ENCODE results near the gene MARCHF9. TPM values are rescaled to one million over a fixed set of nuclear protein-coding genes. Genes with fewer than 3 reads are reported as not detected.

Gene MARCHF9
- total RNA-seq, 1 experiment from 2014 or later: 6.2 TPM

- Mint-ChIP-seq H3K4me1 (peaks cover 6% of the 10 kb centered on the region; the same call in 1 of the 2 replicates), H3K27me3 (ENCODE audit: low read depth) (peaks cover 16% of the 10 kb centered on the region), H3K36me3 (peaks cover 6% of the 10 kb centered on the region; the same call in 1 of the 2 replicates), H3K9me3 (no peaks in the 10 kb centered on the region), H3K4me3 (no peak overlapping the region), H3K27ac (no peak overlapping the region)
- DNase-seq (ENCODE audit: low spot score): no peak
- ChIA-PET CTCF (interaction anchor here (0.9 to 2.0 kb wide), 4 partner anchors 9 to 142 kb away, joined by 3 to 8 read pairs (median 4); partner anchors contain the start of gene B4GALNT1), POLR2A (no interaction called here)
- ATAC-seq: no peak
- TF ChIP-seq, protein P1, sequence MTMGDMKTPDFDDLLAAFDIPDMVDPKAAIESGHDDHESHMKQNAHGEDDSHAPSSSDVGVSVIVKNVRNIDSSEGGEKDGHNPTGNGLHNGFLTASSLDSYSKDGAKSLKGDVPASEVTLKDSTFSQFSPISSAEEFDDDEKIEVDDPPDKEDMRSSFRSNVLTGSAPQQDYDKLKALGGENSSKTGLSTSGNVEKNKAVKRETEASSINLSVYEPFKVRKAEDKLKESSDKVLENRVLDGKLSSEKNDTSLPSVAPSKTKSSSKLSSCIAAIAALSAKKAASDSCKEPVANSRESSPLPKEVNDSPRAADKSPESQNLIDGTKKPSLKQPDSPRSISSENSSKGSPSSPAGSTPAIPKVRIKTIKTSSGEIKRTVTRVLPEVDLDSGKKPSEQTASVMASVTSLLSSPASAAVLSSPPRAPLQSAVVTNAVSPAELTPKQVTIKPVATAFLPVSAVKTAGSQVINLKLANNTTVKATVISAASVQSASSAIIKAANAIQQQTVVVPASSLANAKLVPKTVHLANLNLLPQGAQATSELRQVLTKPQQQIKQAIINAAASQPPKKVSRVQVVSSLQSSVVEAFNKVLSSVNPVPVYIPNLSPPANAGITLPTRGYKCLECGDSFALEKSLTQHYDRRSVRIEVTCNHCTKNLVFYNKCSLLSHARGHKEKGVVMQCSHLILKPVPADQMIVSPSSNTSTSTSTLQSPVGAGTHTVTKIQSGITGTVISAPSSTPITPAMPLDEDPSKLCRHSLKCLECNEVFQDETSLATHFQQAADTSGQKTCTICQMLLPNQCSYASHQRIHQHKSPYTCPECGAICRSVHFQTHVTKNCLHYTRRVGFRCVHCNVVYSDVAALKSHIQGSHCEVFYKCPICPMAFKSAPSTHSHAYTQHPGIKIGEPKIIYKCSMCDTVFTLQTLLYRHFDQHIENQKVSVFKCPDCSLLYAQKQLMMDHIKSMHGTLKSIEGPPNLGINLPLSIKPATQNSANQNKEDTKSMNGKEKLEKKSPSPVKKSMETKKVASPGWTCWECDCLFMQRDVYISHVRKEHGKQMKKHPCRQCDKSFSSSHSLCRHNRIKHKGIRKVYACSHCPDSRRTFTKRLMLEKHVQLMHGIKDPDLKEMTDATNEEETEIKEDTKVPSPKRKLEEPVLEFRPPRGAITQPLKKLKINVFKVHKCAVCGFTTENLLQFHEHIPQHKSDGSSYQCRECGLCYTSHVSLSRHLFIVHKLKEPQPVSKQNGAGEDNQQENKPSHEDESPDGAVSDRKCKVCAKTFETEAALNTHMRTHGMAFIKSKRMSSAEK (CRISPR knock-in tag; IDR thresholded peaks at IDR 0.05; ENCODE audit: borderline replicate concordance): no peak
- TF ChIP-seq, protein P2, sequence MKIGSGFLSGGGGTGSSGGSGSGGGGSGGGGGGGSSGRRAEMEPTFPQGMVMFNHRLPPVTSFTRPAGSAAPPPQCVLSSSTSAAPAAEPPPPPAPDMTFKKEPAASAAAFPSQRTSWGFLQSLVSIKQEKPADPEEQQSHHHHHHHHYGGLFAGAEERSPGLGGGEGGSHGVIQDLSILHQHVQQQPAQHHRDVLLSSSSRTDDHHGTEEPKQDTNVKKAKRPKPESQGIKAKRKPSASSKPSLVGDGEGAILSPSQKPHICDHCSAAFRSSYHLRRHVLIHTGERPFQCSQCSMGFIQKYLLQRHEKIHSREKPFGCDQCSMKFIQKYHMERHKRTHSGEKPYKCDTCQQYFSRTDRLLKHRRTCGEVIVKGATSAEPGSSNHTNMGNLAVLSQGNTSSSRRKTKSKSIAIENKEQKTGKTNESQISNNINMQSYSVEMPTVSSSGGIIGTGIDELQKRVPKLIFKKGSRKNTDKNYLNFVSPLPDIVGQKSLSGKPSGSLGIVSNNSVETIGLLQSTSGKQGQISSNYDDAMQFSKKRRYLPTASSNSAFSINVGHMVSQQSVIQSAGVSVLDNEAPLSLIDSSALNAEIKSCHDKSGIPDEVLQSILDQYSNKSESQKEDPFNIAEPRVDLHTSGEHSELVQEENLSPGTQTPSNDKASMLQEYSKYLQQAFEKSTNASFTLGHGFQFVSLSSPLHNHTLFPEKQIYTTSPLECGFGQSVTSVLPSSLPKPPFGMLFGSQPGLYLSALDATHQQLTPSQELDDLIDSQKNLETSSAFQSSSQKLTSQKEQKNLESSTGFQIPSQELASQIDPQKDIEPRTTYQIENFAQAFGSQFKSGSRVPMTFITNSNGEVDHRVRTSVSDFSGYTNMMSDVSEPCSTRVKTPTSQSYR (CRISPR knock-in tag; IDR thresholded peaks at IDR 0.05): no peak
- TF ChIP-seq NR2C2 (CRISPR knock-in tag; IDR thresholded peaks at IDR 0.05): no peak
- no peak for TF ChIP-seq TEAD4 (CRISPR knock-in tag; IDR thresholded peaks at IDR 0.05)
- TF ChIP-seq ARID4B (CRISPR knock-in tag; IDR thresholded peaks at IDR 0.05; ENCODE audit: borderline replicate concordance): no peak
- TF ChIP-seq TEAD1 (CRISPR knock-in tag; IDR thresholded peaks at IDR 0.05): no peak
- TF ChIP-seq HMGA2 (CRISPR knock-in tag; IDR thresholded peaks at IDR 0.05): no peak
- TF ChIP-seq CREB1 (CRISPR knock-in tag; IDR thresholded peaks at IDR 0.05): no peak
- no peak for TF ChIP-seq ZNF671 (CRISPR knock-in tag; IDR thresholded peaks at IDR 0.05)
- no peak for TF ChIP-seq JAZF1 (CRISPR knock-in tag; IDR thresholded peaks at IDR 0.05)
- TF ChIP-seq SMAD4 (CRISPR knock-in tag; IDR thresholded peaks at IDR 0.05): no peak
- TF ChIP-seq IRF2 (CRISPR knock-in tag; IDR thresholded peaks at IDR 0.05; ENCODE audit: borderline replicate concordance, low read depth): no peak
- TF ChIP-seq CREM (CRISPR knock-in tag; IDR thresholded peaks at IDR 0.05): no peak
- no peak for TF ChIP-seq KAT7 (CRISPR knock-in tag; IDR thresholded peaks at IDR 0.05; ENCODE audit: borderline replicate concordance)
- TF ChIP-seq, protein P3, sequence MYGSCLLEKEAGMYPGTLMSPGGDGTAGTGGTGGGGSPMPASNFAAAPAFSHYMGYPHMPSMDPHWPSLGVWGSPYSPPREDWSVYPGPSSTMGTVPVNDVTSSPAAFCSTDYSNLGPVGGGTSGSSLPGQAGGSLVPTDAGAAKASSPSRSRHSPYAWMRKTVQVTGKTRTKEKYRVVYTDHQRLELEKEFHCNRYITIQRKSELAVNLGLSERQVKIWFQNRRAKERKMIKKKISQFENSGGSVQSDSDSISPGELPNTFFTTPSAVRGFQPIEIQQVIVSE (CRISPR knock-in tag; IDR thresholded peaks at IDR 0.05; ENCODE audit: borderline replicate concordance): no peak
- TF ChIP-seq NFE2L1 (CRISPR knock-in tag; IDR thresholded peaks at IDR 0.05): no peak
- TF ChIP-seq USF2 (CRISPR knock-in tag; IDR thresholded peaks at IDR 0.05): no peak
- TF ChIP-seq JUN (CRISPR knock-in tag; IDR thresholded peaks at IDR 0.05): no peak
These were observed 20.1 kb downstream of the MARCHF9 start for GRCh38 chr12:57775044-57775443.
